ENCODE data around the gene SLC7A8. TPM values are rescaled to one million over a fixed set of nuclear protein-coding genes. Genes with fewer than 3 reads are reported as not detected.

SLC7A8 gene
- total RNA-seq, 1 experiment from 2014 or later, result 0.90 TPM

GRCh38 chr14:23091294-23092225, 91.9 kb downstream of the SLC7A8 start:
- peaks cover 50% of the 10 kb centered on the region for H3K36me3 ChIP-seq (ENCODE audit: control insufficient read depth, insufficient read depth, low read length)
- POLR2A ChIA-PET, result no interaction called here
- H3K4me1 ChIP-seq (ENCODE audit: control insufficient read depth, insufficient read depth, low read length), result peaks cover 6% of the 10 kb centered on the region
- intact Hi-C loops (cut with micrococcal nuclease; ENCODE audit: unreplicated experiment), result no loop called here
- DNase-seq (ENCODE audit: low read depth, low spot score) (no peak), ATAC-seq (no peak)
- H3K4me3 ChIP-seq (ENCODE audit: low read depth in 2 of 2, low read length in 2 of 2), result no peak overlapping the region
- no peaks in the 10 kb centered on the region for H3K27me3 ChIP-seq (ENCODE audit: control insufficient read depth, insufficient read depth, low read length)
- H3K9me3 ChIP-seq (ENCODE audit: control insufficient read depth, insufficient read depth, low read depth, low read length), result no peaks in the 10 kb centered on the region
- CTCF ChIA-PET, result interaction anchor here (1.1 kb wide), 1 partner anchor 23 kb away, joined by 4 read pairs; no protein-coding TSS in a partner anchor
- in situ Hi-C loops (cut with HindIII; ENCODE audit: low pct_unique_long_range_greater_than_20kb, low sequenced_read_pairs), result no loop called here
- TF ChIP-seq SIN3A (IDR thresholded peaks at IDR 0.05; ENCODE audit: borderline replicate concordance, insufficient read depth, low read depth, low read length) (no peak), CTCF (IDR thresholded peaks at IDR 0.05) (no peak), REST (IDR thresholded peaks at IDR 0.05; ENCODE audit: insufficient read depth in 1 of 2, low read depth in 2 of 2, low read length in 1 of 2) (no peak), POLR2AphosphoS5 (IDR thresholded peaks at IDR 0.05; ENCODE audit: low read depth, low read length) (no peak), TCF7L2 (IDR thresholded peaks at IDR 0.05; ENCODE audit: low read depth, low read length) (no peak)
- no TSS peak for BruUV-seq (replicated peaks)
- H3K27ac ChIP-seq (ENCODE audit: low read length), result no peak overlapping the region

- ChIA-PET CTCF (no interaction called here), POLR2A (no interaction called here)
- H3K9me3 ChIP-seq (ENCODE audit: control insufficient read depth, insufficient read depth, low read depth, low read length), result no peaks in the 10 kb centered on the region
- no peaks in the 10 kb centered on the region for H3K27me3 ChIP-seq (ENCODE audit: control insufficient read depth, insufficient read depth, low read length)
- intact Hi-C loops (cut with micrococcal nuclease; ENCODE audit: unreplicated experiment) (no loop called here), in situ Hi-C loops (cut with HindIII; ENCODE audit: low pct_unique_long_range_greater_than_20kb, low sequenced_read_pairs) (no loop called here)
- no peak overlapping the region for H3K27ac ChIP-seq (ENCODE audit: low read length)
- ATAC-seq (no peak), DNase-seq (ENCODE audit: low read depth, low spot score) (no peak)
- H3K36me3 ChIP-seq (ENCODE audit: control insufficient read depth, insufficient read depth, low read length), result peaks cover 55% of the 10 kb centered on the region
- no peak for TF ChIP-seq TCF7L2 (IDR thresholded peaks at IDR 0.05; ENCODE audit: low read depth, low read length)
- TF ChIP-seq CTCF (IDR thresholded peaks at IDR 0.05), result no peak
- no peak for TF ChIP-seq SIN3A (IDR thresholded peaks at IDR 0.05; ENCODE audit: borderline replicate concordance, insufficient read depth, low read depth, low read length)
- no peak for TF ChIP-seq POLR2AphosphoS5 (IDR thresholded peaks at IDR 0.05; ENCODE audit: low read depth, low read length)
- TF ChIP-seq REST (IDR thresholded peaks at IDR 0.05; ENCODE audit: insufficient read depth in 1 of 2, low read depth in 2 of 2, low read length in 1 of 2), result no peak
- no peak overlapping the region for H3K4me3 ChIP-seq (ENCODE audit: low read depth in 2 of 2, low read length in 2 of 2)
- no TSS peak for BruUV-seq (replicated peaks)
- H3K4me1 ChIP-seq (ENCODE audit: control insufficient read depth, insufficient read depth, low read length), result peaks cover 6% of the 10 kb centered on the region; the same call in 1 of the 2 replicates
Measured at GRCh38 chr14:23090254-23090636, 93.2 kb downstream of the SLC7A8 start.
